HG02885 (cell line): Measurements from ENCODE around the gene MAG.

ENCODE experiments used
- ATAC-seq: cut with Tn5 transposase; IDR thresholded peaks from one replicate; pipeline ENCODE4 v1.9.1; 2021; ENCODE audit warnings: mild to moderate bottlenecking; ENCODE audit not compliant: unreplicated experiment, poor library complexity

The MAG gene

DNA sequence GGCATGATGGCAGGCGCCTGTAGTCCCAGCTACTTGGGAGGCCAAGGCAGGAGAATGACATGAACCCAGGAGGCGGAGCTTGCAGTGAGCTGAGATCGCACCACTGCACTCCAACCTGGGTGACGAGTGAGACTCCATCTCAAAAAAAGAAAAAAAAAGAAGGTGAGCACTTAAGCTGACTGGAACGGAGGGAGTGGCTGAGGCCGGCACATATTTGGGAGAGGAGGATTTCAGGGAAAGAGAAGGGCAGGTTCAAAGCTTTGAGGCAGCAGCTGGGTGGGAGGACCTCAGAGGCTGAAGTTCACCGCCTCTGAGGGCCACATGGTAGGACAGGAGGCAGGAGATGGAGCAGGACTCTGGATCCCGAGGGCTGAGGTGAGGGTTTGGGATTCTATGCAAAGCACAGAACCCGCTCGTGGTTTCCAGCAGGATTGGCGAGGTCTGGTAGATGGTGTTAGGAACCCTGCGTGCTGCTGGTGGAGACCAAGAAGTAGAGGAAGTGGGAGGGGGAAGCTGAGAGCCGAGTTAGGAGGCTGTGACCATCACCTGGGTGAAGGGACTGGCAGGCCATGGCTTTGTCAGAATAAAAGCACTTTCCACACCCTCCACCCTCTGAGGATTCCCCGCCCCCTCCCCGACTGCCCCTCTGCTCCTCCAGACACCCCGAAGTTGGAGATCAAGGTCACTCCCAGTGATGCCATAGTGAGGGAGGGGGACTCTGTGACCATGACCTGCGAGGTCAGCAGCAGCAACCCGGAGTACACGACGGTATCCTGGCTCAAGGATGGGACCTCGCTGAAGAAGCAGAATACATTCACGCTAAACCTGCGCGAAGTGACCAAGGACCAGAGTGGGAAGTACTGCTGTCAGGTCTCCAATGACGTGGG is 45.4 kb downstream of the MAG start:
- no peak for ATAC-seq

DNA sequence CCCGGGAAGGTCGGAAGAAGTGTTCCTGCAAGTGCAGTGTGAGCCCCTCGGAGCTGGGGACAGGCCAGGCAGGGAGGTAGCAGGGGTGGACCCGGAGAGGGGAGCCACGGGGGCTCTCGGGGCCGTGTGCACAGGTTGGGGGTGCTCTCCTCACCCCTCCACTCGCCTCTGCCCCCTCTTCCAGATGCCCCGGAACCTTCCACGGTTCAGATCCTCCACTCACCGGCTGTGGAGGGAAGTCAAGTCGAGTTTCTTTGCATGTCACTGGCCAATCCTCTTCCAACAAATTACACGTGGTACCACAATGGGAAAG is 46.0 kb downstream of the MAG start:
- ATAC-seq: no peak

DNA sequence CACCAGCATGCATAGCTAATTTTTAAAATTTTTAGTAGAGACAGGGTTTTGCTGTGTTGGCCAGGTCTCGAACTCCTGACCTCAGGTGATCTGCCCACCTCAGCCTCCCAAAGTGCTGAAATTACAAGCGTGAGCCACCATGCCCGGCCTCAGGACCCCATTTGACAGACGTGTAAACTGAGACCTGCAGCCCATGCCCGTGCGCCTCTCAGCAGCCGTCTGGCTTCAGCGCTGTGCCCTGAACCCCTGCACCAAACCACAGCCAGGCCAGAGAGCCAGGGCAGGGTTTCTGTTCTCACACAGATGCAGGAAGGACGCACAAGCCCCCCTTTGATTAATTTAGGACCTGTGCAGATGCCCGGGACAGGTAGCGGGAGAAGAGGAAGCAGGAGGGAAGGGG is 48.5 kb downstream of the MAG start:
- ATAC-seq: no peak

DNA sequence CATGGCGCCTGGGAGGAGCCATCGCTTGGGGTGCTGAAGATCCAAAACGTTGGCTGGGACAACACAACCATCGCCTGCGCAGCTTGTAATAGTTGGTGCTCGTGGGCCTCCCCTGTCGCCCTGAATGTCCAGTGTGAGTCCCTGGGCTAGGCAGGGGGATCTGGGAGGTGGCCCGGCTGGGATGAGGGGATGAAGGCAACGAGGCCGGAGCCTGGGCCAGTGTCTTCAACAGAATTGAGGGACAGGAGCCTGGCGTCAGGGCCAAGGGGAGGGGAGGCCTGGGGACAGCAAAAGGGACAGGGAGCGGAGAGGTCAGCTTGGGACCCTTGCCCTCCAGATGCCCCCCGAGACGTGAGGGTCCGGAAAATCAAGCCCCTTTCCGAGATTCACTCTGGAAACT is 49.0 kb downstream of the MAG start:
- no peak for ATAC-seq

DNA sequence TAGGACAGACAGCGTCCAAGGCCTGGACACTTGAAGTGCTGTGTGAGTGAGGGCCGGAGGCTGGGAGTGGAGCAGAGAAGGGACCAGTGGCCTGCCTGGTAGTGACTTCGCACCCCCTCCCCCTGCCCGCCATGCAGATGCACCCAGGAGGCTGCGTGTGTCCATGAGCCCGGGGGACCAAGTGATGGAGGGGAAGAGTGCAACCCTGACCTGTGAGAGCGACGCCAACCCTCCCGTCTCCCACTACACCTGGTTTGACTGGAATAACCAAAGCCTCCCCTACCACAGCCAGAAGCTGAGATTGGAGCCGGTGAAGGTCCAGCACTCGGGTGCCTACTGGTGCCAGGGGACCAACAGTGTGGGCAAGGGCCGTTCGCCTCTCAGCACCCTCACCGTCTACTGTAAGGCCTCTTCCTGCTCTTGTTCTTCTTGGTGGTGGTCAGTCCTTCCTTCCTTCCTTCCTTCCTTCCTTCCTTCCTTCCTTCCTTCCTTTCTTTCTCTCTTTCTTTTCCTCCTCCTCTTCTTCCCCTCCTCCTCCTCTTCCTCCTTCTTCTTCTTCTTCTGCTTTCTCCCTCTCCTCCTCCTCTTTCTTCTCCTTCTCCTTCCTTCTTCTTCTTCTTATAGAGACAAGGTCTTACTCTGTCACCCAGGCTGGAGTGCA is 49.7 kb downstream of the MAG start:
- no peak for ATAC-seq

DNA sequence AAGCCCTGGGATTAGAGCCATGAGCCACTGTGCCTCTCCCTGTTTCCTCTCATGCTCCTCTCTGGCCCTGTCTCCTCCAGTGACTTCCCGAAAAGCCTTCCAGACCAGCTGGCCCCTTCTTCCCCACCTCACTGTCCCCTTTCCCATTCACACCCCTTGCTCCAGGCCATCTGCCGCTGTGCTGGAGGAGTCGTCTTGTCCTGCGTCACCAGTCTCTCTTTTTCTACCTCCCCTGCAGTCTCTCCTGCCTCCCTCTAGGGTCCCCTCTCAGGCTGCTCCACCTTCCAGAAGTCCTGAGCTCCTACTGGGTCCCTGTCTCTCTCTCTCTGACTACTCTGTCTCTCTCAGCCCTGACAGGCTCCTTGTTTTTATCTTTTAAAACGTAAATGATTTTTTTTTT is 50.5 kb downstream of the MAG start:
- no peak for ATAC-seq

DNA sequence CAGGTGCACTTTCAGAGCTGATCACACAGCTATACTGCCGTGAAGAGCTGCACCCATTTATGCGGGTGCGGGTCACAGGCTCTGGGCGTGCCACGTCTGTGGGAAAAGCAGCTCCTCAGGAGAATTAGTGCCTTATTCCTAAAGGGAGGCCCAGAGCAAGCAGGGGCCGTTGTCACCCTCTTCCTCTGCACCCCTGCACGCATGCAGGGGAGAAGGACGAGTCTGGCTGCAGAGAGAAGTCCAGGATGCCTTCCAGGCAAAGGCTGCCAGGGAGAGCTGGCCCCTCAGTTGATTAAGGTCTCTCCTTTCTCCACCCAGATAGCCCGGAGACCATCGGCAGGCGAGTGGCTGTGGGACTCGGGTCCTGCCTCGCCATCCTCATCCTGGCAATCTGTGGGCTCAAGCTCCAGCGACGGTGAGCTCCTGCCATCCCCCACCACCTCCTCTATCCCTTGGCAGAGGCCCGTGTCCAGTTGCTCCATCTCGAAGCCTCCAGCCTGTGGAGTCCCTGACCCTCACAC is 52.6 kb downstream of the MAG start:
- ATAC-seq: no peak

DNA sequence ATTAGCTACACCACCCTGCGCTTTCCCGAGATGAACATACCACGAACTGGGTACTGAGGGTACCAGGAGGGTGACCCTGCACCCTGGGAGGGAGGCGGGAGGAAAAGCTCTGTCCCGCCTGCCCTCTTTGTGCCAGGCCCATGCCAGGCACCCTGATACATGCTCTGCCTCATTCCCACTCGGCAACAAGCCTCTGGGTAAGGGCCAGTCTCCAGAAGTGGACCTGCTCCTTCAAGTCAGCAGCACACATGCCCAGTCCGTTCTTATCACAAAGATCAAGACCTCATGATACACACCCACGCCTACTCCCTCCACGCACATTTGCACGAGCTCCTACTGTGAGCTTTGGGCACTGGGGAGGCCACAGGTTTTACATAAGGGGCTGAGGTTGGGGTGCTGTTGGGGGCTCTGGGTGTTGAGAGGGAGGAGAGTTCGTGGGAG is 53.7 kb downstream of the MAG start:
- no peak for ATAC-seq

DNA sequence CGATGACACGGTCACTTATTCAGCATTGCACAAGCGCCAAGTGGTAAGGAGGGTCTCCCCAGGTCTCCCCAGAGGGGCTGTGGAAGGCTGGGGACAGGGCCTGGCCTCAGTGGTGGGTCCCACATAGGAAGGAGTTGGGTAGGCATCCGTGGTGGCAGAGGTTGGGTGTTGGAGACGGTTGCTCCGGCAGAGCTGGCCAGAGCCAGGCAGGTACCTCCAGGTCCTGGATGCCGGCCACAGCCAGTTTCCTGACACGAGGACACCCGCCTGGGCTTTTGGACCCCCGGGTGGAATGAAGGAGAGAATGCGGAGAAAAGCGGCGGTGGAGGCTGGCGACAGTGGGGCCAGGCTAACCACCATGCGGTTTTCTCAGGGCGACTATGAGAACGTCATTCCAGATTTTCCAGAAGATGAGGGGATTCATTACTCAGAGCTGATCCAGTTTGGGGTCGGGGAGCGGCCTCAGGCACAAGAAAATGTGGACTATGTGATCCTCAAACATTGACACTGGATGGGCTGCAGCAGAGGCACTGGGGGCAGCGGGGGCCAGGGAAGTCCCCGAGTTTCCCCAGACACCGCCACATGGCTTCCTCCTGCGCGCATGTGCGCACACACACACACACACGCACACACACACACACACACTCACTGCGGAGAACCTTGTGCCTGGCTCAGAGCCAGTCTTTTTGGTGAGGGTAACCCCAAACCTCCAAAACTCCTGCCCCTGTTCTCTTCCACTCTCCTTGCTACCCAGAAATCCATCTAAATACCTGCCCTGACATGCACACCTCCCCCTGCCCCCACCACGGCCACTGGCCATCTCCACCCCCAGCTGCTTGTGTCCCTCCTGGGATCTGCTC is 54.5 kb downstream of the MAG start:
- peak; percentile 44 for ATAC-seq

DNA sequence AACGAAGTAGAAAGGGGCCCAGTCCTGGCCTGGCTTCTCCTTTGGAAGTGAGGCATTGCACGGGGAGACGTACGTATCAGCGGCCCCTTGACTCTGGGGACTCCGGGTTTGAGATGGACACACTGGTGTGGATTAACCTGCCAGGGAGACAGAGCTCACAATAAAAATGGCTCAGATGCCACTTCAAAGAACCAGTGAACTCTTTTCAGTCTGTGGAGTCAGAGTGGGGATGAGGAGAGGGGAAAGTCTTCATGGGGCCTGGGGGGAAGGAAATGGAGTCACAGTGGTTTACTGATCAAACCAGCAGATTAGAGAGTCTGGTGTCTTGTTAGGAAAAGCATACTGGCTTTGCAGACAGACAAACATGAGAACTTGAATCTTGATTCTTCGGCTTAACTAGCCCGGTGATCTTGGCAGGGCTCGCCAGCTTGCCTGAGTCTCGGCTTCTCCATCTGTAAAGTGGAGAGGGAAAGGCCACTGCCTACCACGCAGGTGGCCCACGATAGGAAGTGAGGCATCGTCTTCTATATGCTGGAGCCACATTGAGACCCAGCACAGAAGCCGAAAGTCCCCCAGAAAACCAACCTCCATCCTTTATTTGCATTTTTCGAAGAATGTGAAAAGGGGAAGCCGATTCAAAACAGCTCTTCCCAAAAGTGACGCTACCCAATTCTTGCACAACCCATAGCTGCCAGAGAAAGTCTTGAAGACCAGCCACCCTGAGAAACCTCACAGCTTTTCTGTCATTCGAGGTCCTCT is 55.4 kb downstream of the MAG start, which contains the start of gene FFAR1:
Gene FFAR1 (plus strand): TSS at position 732 of the 759 bp plus-strand sequence. CDS start 3,650 bp downstream, outside the sequence.
- peak; percentile 45 for ATAC-seq

DNA sequence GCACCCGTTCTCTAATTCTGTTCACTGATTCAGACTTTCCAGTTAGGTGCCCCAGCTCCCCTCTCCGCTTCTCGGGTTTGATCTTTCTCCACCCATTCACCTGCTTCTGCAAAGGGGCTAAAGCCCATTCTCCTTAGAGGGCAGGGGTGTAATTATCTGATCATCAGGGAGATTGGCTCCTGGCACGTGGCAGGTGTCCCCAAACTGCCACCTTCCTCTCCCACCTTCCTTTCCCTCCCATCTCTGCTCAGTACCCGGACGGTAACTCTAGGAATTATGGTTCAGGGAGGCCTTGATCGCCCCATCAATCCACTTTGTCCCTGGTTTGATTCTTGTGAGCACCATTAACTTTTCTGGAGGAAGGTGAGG is 56.0 kb downstream of the MAG start:
- no peak for ATAC-seq

DNA sequence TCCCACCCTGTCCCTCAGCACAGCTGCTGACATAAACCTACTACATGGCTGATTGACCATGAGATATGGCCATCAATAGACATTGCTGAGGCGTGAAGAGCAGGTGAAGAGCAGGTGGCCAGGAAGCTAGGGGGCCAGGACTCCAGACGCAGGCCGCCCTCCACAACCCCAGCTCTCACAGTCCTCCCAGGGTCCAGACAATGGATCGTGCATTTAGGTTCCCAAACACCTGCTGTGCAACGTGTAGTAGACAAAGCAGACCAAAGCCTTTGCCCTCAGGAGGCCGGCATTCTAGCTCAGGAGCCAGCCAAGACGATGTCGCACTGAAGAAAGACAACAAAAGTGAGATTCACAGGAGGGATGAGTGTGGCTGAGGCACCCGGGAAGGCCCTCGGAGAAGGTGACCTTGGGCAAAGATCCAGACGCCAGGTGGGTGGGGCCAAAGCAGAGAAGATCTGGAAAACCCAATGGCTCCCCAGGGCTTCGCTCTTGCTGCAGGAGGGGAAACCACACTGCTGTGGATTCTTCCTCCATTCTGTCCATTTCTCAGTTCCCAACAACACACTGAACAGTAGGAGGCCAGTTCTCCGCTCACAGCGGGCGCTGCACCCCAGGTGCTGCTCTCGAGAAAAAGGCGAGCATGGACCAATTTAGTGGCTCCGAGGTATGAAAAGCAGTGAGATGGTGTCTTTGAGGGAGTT is 57.1 kb downstream of the MAG start:
- no peak for ATAC-seq

DNA sequence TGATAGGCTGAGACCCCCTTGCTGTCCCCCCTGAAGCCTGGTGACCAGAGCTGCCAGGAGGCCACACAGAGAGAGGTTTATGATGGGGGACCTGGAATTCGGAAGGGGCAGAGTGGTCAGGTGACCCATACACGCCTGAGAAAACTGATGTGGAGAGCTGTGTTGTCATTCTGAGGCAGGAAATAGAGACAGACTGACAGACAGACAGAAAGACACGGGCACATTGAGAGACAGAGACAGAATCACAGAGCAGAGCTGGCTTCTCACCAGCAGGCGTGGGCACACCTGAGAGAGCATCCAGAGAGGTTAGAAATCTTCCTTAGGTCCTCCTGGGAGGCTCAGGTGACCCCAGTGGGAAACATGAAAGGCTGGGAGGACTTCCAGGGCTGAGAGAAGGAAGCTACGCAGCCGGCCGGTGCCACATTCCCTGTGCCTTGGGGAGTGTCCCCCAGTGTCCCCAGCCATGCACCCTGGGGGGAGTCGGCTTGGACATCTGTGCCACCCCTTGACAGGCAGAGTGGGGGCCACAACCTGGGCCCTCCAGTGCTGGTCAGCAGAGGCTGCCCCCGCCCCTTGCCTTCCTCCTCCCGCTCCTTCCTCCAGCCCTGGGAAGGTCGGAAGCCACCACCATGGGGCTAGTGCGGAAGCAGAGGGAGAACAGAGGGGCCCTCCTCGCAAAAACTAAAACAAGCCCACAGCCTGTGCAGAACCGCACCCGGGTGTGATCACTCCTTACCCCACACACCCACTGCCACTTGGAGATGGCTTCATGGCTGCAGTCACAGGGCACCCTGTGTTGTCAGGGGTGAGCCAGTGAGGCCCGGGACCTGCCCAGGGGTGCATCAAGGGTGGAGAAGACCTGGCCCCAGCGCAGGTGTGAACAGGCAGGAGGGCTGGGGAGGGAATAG is 57.9 kb downstream of the MAG start:
- no peak for ATAC-seq

DNA sequence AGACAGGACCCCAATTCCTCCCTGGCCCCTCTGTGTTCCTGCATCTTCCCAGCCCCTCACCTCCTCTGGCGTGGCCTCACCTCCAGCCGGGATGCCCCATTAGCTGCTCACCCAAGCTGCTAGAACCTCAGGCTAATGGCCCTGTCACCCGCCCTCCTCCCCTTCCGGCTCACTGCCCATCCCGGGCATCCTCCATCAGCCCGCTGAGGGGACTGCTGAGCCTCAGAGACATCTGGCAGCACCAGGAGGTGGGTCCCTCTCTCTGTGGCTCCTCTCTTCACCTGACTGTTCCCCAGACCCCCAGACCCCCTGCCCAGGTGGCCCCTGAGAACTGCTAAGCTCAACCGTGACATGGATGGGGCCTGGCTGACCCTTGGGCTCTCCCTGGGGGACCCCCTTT is 58.6 kb downstream of the MAG start:
- ATAC-seq: no peak

DNA sequence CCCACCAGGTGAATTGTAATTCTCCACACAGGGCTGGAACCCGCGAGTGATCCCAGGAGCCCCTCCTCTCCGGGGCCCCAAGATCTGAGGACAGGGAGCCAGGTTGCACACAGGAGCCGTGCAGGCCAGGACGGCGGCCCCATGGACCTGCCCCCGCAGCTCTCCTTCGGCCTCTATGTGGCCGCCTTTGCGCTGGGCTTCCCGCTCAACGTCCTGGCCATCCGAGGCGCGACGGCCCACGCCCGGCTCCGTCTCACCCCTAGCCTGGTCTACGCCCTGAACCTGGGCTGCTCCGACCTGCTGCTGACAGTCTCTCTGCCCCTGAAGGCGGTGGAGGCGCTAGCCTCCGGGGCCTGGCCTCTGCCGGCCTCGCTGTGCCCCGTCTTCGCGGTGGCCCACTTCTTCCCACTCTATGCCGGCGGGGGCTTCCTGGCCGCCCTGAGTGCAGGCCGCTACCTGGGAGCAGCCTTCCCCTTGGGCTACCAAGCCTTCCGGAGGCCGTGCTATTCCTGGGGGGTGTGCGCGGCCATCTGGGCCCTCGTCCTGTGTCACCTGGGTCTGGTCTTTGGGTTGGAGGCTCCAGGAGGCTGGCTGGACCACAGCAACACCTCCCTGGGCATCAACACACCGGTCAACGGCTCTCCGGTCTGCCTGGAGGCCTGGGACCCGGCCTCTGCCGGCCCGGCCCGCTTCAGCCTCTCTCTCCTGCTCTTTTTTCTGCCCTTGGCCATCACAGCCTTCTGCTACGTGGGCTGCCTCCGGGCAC is 59.6 kb downstream of the MAG start:
- ATAC-seq: no peak

DNA sequence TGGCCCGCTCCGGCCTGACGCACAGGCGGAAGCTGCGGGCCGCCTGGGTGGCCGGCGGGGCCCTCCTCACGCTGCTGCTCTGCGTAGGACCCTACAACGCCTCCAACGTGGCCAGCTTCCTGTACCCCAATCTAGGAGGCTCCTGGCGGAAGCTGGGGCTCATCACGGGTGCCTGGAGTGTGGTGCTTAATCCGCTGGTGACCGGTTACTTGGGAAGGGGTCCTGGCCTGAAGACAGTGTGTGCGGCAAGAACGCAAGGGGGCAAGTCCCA is 60.2 kb downstream of the MAG start:
- ATAC-seq: no peak

DNA sequence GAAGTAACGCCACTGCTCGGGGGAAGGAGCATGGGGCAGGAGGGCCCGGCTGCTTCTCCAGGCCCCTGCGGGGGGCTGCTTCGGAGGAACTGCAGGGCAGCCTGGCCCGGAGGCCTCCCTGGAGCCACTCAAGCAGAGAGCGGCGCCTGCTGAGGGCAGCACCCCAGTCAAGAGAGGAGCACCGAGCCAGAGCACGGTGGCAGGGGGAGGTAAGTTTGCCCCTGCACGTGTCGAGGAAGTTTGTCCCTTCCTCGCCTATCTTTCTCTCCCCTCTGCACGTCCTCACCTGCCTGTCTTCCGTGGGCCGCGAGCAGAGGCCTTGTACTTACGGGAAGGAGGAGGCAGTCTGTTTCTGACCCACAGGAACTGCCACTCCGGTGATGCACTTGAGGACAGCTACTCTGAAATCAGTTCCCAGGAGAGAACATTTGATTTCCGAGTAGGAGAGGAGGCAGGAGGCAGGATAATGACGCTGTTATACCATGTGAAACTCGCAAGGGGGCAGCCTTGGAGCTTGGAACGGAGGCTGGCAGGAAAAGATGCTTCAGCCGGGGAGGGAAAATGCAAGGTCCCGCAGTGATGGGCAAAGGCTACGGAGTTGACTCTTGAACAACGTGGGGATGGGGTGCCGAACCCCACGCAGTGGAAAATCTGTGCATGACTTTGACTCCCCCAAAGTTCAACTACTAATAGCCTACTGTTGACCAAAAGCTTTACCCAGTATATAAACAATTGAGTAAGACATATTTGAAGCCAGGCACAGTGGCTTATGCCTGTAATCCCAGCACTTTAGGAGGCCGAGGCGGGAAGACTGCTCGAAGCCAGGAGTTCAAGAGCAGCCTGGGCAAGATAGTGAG is 60.7 kb downstream of the MAG start:
- ATAC-seq: peak; percentile 48
